Right atrium auricular region (tissue), 2 donors: Measurements from ENCODE around the gene LDHAL6B. TPM values are rescaled to one million over a fixed set of nuclear protein-coding genes. Genes with fewer than 3 reads are reported as not detected.

Experiments
- DNase-seq: peaks from one replicate; pipeline ENCODE4 v3.0.0-alpha.2; 2019; ENCODE audit warnings: low spot score
- H3K27ac ChIP-seq, 2 donors: fragments of 200-600 bp; sonication (generic); 1 replicate in 1 of 2; 2 replicates in 1 of 2; pipeline ENCODE4 v1.5.1; 2016 to 2019
- H3K27me3 ChIP-seq, 2 donors: fragments of 200-600 bp; sonication (generic); one replicate each; pipeline versions ENCODE4 v1.5.1 to v1.6.0; 2017 to 2019
- H3K36me3 ChIP-seq: fragments of 200-600 bp; sonication (generic); one replicate; pipeline ENCODE4 v1.5.1; 2016
- H3K4me1 ChIP-seq, 2 donors: fragments of 200-600 bp; sonication (generic); one replicate each; pipeline versions ENCODE4 v1.5.1 to v1.6.0; 2017 to 2019
- H3K4me3 ChIP-seq, 2 donors: fragments of 200-600 bp; sonication (generic); 1 replicate in 1 of 2; 2 replicates in 1 of 2; pipeline ENCODE4 v1.5.1; 2017 to 2019; ENCODE audit warnings: mild to moderate bottlenecking in 1 of 2, moderate library complexity in 1 of 2
- H3K9me3 ChIP-seq, 2 donors: fragments of 200-600 bp; sonication (generic); one replicate each; pipeline ENCODE4 v1.5.1; 2019
- CTCF ChIP-seq, 2 donors: fragments of 200-600 bp; sonication (generic); IDR thresholded peaks; one replicate each; pipeline ENCODE4 v1.5.1; 2019; ENCODE audit warnings: antibody characterized with exemption in 2 of 2
- microRNA counts, 2 donors: library from miRNA; unstranded; fragments of <30 nt; microRNA quantifications; one replicate each; lab custom pipeline; 2016 to 2017
- microRNA-seq, 2 donors: library from miRNA; unstranded; fragments of <30 nt; microRNA quantifications; one replicate each; pipeline ENCODE4, GENCODE V29; 2016 to 2017; ENCODE audit warnings: borderline number of aligned reads in 2 of 2, borderline replicate concordance in 1 of 2
- total RNA-seq, 2 donors: library from RNA; depleted of rRNA; stranded (reverse); fragments of >200 nt; gene quantifications; one replicate each; pipeline ENCODE4 v1.1.0, GENCODE V29; 2016

LDHAL6B gene
- total RNA-seq, 2 donors from 2014 or later, result not detected

- no peaks in the 10 kb centered on the region for H3K4me1 ChIP-seq
- peaks cover 4% of the 10 kb centered on the region for H3K36me3 ChIP-seq
- H3K27ac ChIP-seq, result no peak overlapping the region
- no peak for DNase-seq
- no peak for TF ChIP-seq CTCF (IDR thresholded peaks at IDR 0.05)
- no peaks in the 10 kb centered on the region for H3K9me3 ChIP-seq
- H3K4me3 ChIP-seq, result no peak overlapping the region
- no peaks in the 10 kb centered on the region for H3K27me3 ChIP-seq
Measured at GRCh38 chr15:59256482-59256881, 49.8 kb downstream of the LDHAL6B start.

- no peak for DNase-seq
- Histone ChIP-seq H3K36me3 (peaks cover 4% of the 10 kb centered on the region), H3K27me3 (no peaks in the 10 kb centered on the region), H3K27ac (no peak overlapping the region), H3K4me3 (no peak overlapping the region), H3K4me1 (no peaks in the 10 kb centered on the region), H3K9me3 (no peaks in the 10 kb centered on the region)
- TF ChIP-seq CTCF (IDR thresholded peaks at IDR 0.05), result no peak
Measured at GRCh38 chr15:59257140-59257539, 50.5 kb downstream of the LDHAL6B start.

MicroRNAs encoded within 50 kb of the gene (microRNA counts, 767-probe panel; counts per million panel counts)
- 0 to 496 counts per million in 2 donors for microRNA hsa-miR-2116-5p (lab: Ali Mortazavi, UCI)

Small RNA genes lying within 50 kb of the gene (microRNA-seq; reads per million reads assigned to microRNA genes)
- gene MIR2116, result 2.1 to 5.7 reads per million in 2 donors

Other genes starting within 250 kb of the LDHAL6B start
- gene RNF111, start 219.2 kb upstream of the LDHAL6B start, total RNA-seq, result 10 to 100 TPM in 1 of 2 donors, 1 to 10 TPM in 1; 9.3 to 15.6 TPM
- gene CCNB2, start 101.7 kb upstream of the LDHAL6B start, total RNA-seq, result 1 to 10 TPM in 1 of 2 donors, not detected in 1; 2.1 TPM
- 10 to 100 TPM in 1 of 2 donors, 1 to 10 TPM in 1; 9.6 to 17.2 TPM for gene MYO1E, start 166.0 kb downstream of the LDHAL6B start, total RNA-seq
- gene FAM81A, start 231.3 kb downstream of the LDHAL6B start, total RNA-seq, result 1 to 10 TPM in 1 of 2 donors, under 1 TPM in 1; 0.98 to 2.0 TPM